ENCODE data around the gene POLH.

POLH gene

DNA sequence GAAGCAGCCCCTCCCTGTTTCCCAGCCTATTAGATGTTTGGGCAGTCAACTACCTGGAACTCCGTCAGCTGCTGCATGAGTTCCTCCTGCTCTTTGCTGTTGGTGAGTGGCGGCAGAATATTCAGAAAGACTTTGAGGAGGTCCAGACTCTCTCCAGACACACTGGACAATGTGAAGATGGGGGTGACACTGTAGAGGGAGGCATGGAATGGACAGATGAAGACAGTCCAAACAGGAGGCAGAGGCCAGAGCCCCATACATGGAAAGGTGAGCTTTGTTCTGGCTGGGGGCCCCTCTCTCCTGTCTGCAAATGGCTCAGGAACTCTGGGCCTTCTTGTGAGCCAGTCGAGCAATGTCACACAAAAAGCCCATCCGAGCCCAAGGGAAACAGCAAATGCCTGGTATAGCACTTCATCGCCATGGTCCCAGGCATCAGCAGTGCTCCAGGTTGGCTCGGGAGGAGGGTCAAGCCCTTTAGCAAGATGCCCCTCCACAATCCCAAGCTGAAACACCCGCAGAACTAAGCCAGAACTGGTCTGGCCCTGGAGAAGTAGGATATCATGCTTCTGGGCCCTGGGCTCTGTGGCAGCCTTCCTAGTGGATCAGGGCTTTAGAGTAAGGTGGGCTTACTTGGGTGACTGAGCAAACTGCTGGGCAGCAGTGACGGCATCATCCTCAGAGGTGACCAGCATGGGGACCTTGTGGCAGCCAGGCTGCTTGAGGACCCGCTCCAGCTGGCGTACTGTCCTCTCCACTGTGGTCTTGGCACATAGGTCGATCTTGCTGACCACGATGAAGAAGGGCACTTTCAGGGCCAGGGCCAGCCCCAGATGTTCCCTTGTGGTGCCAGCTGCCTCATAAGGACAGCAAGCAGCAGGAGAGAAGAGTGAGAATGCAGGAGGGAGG lies 48.1 kb downstream of the POLH start:
- DNase-seq (ENCODE audit: low read depth), result no peak
- no peak overlapping the region for H3K4me3 ChIP-seq (ENCODE audit: control insufficient read depth, low read depth, low read length)
- TF ChIP-seq, protein P1, sequence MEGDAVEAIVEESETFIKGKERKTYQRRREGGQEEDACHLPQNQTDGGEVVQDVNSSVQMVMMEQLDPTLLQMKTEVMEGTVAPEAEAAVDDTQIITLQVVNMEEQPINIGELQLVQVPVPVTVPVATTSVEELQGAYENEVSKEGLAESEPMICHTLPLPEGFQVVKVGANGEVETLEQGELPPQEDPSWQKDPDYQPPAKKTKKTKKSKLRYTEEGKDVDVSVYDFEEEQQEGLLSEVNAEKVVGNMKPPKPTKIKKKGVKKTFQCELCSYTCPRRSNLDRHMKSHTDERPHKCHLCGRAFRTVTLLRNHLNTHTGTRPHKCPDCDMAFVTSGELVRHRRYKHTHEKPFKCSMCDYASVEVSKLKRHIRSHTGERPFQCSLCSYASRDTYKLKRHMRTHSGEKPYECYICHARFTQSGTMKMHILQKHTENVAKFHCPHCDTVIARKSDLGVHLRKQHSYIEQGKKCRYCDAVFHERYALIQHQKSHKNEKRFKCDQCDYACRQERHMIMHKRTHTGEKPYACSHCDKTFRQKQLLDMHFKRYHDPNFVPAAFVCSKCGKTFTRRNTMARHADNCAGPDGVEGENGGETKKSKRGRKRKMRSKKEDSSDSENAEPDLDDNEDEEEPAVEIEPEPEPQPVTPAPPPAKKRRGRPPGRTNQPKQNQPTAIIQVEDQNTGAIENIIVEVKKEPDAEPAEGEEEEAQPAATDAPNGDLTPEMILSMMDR (conservative IDR thresholded peaks at IDR 0.05; ENCODE audit: control insufficient read depth, insufficient read depth, low read depth, low read length), result no peak

DNA sequence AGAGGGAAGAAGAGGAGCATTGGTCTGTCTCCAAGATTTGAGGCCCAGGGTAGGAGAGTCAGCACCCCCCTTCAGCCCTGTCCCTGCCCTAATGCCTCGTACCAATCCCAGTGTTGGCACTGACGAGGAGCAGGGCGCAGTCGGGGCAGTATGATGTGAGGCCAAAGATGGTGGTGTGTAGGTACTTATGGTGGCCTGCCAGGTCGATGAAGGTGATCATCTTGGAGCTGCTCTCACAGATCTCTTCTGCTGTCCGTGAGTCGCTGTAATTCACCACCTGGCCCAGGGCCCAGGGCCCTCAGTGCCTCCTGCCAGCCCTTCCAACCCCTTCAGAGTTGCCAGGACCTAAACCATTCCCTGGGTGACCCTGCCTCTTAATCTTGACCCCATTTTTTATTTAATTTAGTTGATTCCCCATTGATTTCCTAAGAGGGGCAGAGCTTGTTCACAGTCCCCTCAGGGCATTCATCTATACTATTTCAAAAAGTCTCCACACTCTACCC lies 48.9 kb downstream of the POLH start:
- H3K4me3 ChIP-seq (ENCODE audit: control insufficient read depth, low read depth, low read length), result no peak overlapping the region
- TF ChIP-seq, protein P1 (conservative IDR thresholded peaks at IDR 0.05; ENCODE audit: control insufficient read depth, insufficient read depth, low read depth, low read length), result no peak
- DNase-seq (ENCODE audit: low read depth), result no peak

DNA sequence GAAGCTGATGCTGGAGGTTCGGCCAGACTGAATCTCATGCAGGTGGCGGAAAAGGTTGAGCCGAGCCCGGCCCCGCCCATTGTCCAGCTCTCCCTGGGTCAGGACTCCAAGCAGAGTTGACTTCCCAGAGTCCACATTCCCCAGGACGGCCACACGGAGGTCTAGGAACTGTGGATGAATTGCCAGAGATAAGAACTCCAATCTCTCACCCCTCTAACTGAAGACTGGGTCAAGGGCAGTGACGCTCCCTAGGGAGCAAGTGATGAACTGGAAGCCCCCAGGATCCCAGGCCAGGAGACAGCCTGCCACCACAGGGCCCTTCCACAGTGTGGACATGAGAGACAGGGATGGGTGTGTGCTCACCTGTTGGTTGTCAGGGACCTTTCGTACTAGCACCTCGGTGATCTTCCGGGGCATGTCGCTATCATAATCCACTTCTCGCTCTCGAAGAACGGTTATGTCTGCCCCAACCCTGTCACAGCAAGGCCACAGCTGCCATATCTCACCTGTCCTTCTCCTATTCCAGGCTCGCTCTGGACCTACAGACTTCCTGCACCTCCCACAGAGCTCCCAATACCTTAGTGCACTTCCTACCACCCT lies 49.5 kb downstream of the POLH start:
- TF ChIP-seq, protein P1 (conservative IDR thresholded peaks at IDR 0.05; ENCODE audit: control insufficient read depth, insufficient read depth, low read depth, low read length), result no peak
- no peak overlapping the region for H3K4me3 ChIP-seq (ENCODE audit: control insufficient read depth, low read depth, low read length)
- DNase-seq (ENCODE audit: low read depth), result no peak

DNA sequence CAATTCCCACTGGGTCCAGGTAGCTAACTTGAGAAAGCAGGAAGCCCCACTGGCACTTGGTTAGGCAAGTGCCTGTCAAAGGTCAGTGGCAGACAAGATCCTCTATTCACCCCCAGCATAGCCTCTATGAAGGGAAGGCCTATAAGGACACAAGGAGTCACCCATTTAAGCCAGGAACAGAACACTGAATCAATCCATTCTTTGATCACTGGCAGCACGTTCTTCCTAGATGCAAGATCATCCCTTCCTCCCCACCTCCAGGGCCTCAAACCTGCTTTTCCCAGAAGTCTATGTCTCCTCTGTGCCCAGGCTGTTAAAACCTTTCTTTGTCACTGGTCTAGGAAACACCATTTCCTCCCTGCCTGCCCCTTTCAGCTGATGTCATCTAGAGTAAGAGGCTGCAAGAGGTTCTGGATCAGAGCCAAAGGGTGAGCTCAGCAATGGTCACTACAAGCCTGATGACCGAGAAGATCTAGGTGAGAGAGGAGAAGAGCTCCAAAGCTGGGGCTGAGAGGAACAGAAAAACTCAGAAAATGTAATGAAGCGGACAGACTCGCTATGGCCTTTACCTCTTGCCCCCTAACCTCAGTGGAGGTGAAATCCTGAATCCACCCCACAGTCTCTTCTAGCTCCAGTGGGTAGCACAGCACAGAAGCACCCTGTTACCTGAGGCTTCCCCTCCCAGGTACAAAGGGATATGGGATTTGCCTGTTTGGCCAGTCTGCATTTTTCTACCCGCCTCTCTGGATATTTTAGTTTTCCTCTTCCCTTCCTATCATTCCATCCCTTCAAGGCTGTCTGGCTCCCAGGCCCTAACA lies 51.2 kb downstream of the POLH start:
- DNase-seq (ENCODE audit: low read depth), result peak; percentile 98
- TF ChIP-seq, protein P1 (conservative IDR thresholded peaks at IDR 0.05; ENCODE audit: control insufficient read depth, insufficient read depth, low read depth, low read length), result no peak
- peak overlapping the region; percentile 33 for H3K4me3 ChIP-seq (ENCODE audit: control insufficient read depth, low read depth, low read length)

DNA sequence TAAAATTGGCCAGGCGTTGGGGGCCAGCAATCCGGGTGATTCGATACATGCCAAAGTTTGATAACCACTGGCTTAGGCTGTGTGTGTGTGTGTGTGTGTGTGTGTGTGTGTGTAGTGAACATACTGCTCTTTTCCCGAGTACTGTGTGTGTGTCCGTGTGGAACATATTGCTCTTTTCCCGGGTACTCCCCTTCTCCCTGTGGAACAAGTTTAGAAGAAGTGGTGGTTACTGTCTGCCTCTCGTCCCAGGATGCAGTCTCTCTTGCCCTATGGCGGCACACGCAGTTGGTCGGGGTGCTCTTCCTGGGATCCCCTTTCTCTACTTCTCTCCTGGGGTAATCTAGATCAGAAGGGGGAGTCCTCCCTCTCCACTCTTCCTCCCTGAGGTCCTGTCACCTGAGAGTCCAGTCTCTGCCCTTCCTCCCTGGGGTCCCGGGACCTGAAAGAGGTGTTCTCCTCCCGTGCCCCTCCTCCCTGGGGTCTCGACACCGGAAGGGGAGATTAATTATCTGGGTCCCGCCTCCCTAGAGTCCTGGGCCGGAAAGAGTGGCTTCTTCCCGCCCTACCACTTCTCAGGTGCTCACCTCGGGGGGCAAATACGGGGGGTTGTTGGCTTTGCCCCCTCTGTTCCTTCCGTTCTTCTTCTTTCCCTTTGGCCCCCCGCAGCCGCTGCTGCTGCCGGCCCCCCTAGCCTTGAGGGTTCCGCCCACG lies 52.6 kb downstream of the POLH start:
- peak overlapping the region; percentile 96 for H3K4me3 ChIP-seq (ENCODE audit: control insufficient read depth, low read depth, low read length)
- DNase-seq (ENCODE audit: low read depth), result peak; percentile 37
- TF ChIP-seq, protein P1 (conservative IDR thresholded peaks at IDR 0.05; ENCODE audit: control insufficient read depth, insufficient read depth, low read depth, low read length), result no peak

DNA sequence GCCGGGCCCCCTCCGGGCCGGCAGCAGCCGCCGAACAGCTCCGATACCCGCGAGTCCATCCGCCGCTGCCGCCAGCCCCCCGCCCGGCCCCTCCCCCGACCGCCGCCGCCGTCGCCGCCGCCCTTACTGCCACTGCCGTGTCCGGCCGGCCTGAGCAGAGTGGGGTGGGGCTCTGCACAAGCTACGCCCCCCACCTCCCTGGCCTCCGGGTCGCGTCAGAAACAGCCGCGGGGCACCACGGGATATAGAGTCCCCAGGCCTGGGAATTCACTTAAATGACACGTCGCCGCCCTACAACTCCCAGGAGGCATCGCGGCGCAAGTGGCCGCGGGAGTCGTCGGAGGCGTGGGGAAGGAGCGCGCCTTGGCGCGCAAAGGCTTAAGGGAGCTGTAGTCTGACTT lies 53.1 kb downstream of the POLH start, which contains the start of gene GTPBP2:
TSS of gene GTPBP2 (minus strand) at position 161 of the 401 bp plus-strand sequence. CDS start at position 59, 102 bp downstream.
- peak; percentile 98 for DNase-seq (ENCODE audit: low read depth)
- TF ChIP-seq, protein P1 (conservative IDR thresholded peaks at IDR 0.05; ENCODE audit: control insufficient read depth, insufficient read depth, low read depth, low read length), result no peak
- H3K4me3 ChIP-seq (ENCODE audit: control insufficient read depth, low read depth, low read length), result peak within 1 kb of the TSS; percentile 96

Measured in fibroblast of mammary gland (primary cell).